ENCODE data around the gene CCL11.

GRCh38 chr17:34252444-34253138 is 33.0 kb upstream of the CCL11 start:
- TF ChIP-seq POLR2A (IDR thresholded peaks at IDR 0.05; ENCODE audit: low read depth, low read length), result no peak
- no peak for TF ChIP-seq TAF1 (IDR thresholded peaks at IDR 0.05; ENCODE audit: low read depth, low read length)
- TF ChIP-seq PAX5 (IDR thresholded peaks at IDR 0.05; ENCODE audit: insufficient read depth, low read length, severe bottlenecking), result no peak
- peak; percentile 39; the same call in 1 of the 2 replicates for TF ChIP-seq SPI1 (IDR thresholded peaks at IDR 0.05; ENCODE audit: low read depth, low read length)
- no peak for TF ChIP-seq POLR2AphosphoS5 (IDR thresholded peaks at IDR 0.05; ENCODE audit: low read depth, low read length)

All from GM12891 (cell line).